MG63 (cell line): Measurements from ENCODE around the gene TUBAL3. TPM values are rescaled to one million over a fixed set of nuclear protein-coding genes. Genes with fewer than 3 reads are reported as not detected.
A peak's percentile ranks its signal among the peaks of the same experiment; 100 is the strongest.

Source experiments
- DNase-seq: peaks from one replicate; pipeline ENCODE4 v3.0.0-alpha.2; 2020
- H3K27me3 ChIP-seq: fragments of 250-450 bp; sonication (Bioruptor Pico); 2 replicates; pipeline ENCODE4 v1.5.1; 2020; ENCODE audit warnings: mild to moderate bottlenecking, moderate library complexity
- H3K36me3 ChIP-seq: fragments of 250-450 bp; sonication (Bioruptor Pico); 2 replicates; pipeline ENCODE4 v1.5.1; 2020; ENCODE audit warnings: mild to moderate bottlenecking, moderate library complexity
- H3K4me3 ChIP-seq: fragments of 250-450 bp; sonication (Bioruptor Pico); 2 replicates; pipeline ENCODE4 v1.5.1; 2020; ENCODE audit warnings: mild to moderate bottlenecking, moderate library complexity
- H3K9me3 ChIP-seq: fragments of 250-450 bp; sonication (Bioruptor Pico); 2 replicates; pipeline ENCODE4 v1.5.1; 2020; ENCODE audit warnings: mild to moderate bottlenecking, moderate library complexity
- total RNA-seq: library from RNA; depleted of rRNA; stranded (reverse); fragments of >200 nt; shearing (Covaris generic); gene quantifications from 2 replicates; pipeline ENCODE4 v1.2.3, GENCODE V29; 2014; ENCODE audit warnings: low replicate concordance; rRNA removed

Gene TUBAL3
- total RNA-seq: not detected in 2 replicates

- DNase-seq: no peak
- H3K4me3 ChIP-seq: no peak within 1 kb of the TSS
Observed at GRCh38 chr10:5404208-5405041, at the start of gene TUBAL3. Gene TUBAL3, minus strand, starts transcription at chr10:5404828. Its CDS starts 36 bp downstream, at chr10:5404792.

GRCh38 chr10:5453749-5454489 lies 49.3 kb upstream of the TUBAL3 start:
- no peak for DNase-seq
- Histone ChIP-seq H3K27me3 (no peaks in the 10 kb centered on the region), H3K36me3 (peaks cover 47% of the 10 kb centered on the region), H3K4me3 (no peak overlapping the region), H3K9me3 (no peaks in the 10 kb centered on the region)

More at GRCh38 chr10:5404208-5405041, at the start of gene TUBAL3:
- H3K36me3 ChIP-seq: no peaks in the 10 kb centered on the region
- H3K9me3 ChIP-seq: no peaks in the 10 kb centered on the region
- H3K27me3 ChIP-seq: no peaks in the 10 kb centered on the region

GRCh38 chr10:5450605-5451384 lies 46.2 kb upstream of the TUBAL3 start:
- no peaks in the 10 kb centered on the region for H3K27me3 ChIP-seq
- no peak overlapping the region for H3K4me3 ChIP-seq
- no peak for DNase-seq

GRCh38 chr10:5449823-5450222 lies 45.2 kb upstream of the TUBAL3 start:
- H3K36me3 ChIP-seq: peaks cover 12% of the 10 kb centered on the region
- H3K9me3 ChIP-seq: no peaks in the 10 kb centered on the region
- no peaks in the 10 kb centered on the region for H3K27me3 ChIP-seq
- H3K4me3 ChIP-seq: no peak overlapping the region
- no peak for DNase-seq

More at GRCh38 chr10:5450605-5451384, 46.2 kb upstream of the TUBAL3 start:
- no peaks in the 10 kb centered on the region for H3K9me3 ChIP-seq
- H3K36me3 ChIP-seq: peaks cover 22% of the 10 kb centered on the region

GRCh38 chr10:5449227-5449626 lies 44.6 kb upstream of the TUBAL3 start:
- no peak for DNase-seq
- H3K9me3 ChIP-seq: no peaks in the 10 kb centered on the region
- no peak overlapping the region for H3K4me3 ChIP-seq
- peaks cover 6% of the 10 kb centered on the region for H3K36me3 ChIP-seq
- no peaks in the 10 kb centered on the region for H3K27me3 ChIP-seq

GRCh38 chr10:5448333-5449001 lies 43.8 kb upstream of the TUBAL3 start:
- H3K36me3 ChIP-seq: peaks cover 3% of the 10 kb centered on the region; the same call in 1 of the 2 replicates
- DNase-seq: no peak
- no peaks in the 10 kb centered on the region for H3K27me3 ChIP-seq
- no peak overlapping the region for H3K4me3 ChIP-seq
- H3K9me3 ChIP-seq: no peaks in the 10 kb centered on the region

- Histone ChIP-seq H3K4me3 (peak overlapping the region; percentile 43), H3K9me3 (no peaks in the 10 kb centered on the region), H3K27me3 (no peaks in the 10 kb centered on the region), H3K36me3 (peaks cover 3% of the 10 kb centered on the region; the same call in 1 of the 2 replicates)
- no peak for DNase-seq
Observed at GRCh38 chr10:5447611-5448071, 43.0 kb upstream of the TUBAL3 start.

- Histone ChIP-seq H3K4me3 (peak overlapping the region; percentile 43), H3K27me3 (no peaks in the 10 kb centered on the region), H3K36me3 (no peaks in the 10 kb centered on the region; the same call in 1 of the 2 replicates), H3K9me3 (no peaks in the 10 kb centered on the region)
- DNase-seq: no peak
Observed at GRCh38 chr10:5447056-5447455, 42.4 kb upstream of the TUBAL3 start.

GRCh38 chr10:5446390-5446926 lies 41.8 kb upstream of the TUBAL3 start:
- DNase-seq: peak; percentile 84
- Histone ChIP-seq H3K36me3 (no peaks in the 10 kb centered on the region; the same call in 1 of the 2 replicates), H3K4me3 (peak overlapping the region; percentile 43), H3K9me3 (no peaks in the 10 kb centered on the region), H3K27me3 (no peaks in the 10 kb centered on the region)

- Histone ChIP-seq H3K36me3 (no peaks in the 10 kb centered on the region; the same call in 1 of the 2 replicates), H3K4me3 (no peak overlapping the region), H3K27me3 (no peaks in the 10 kb centered on the region), H3K9me3 (no peaks in the 10 kb centered on the region)
- DNase-seq: no peak
Observed at GRCh38 chr10:5445006-5445405, 40.4 kb upstream of the TUBAL3 start.

- no peaks in the 10 kb centered on the region; the same call in 1 of the 2 replicates for H3K36me3 ChIP-seq
- DNase-seq: no peak
- no peak overlapping the region for H3K4me3 ChIP-seq
- no peaks in the 10 kb centered on the region for H3K9me3 ChIP-seq
- H3K27me3 ChIP-seq: no peaks in the 10 kb centered on the region
Observed at GRCh38 chr10:5443429-5443828, 38.8 kb upstream of the TUBAL3 start.

- H3K36me3 ChIP-seq: no peaks in the 10 kb centered on the region; the same call in 1 of the 2 replicates
- H3K4me3 ChIP-seq: no peak overlapping the region
- DNase-seq: no peak
- no peaks in the 10 kb centered on the region for H3K27me3 ChIP-seq
- no peaks in the 10 kb centered on the region for H3K9me3 ChIP-seq
Observed at GRCh38 chr10:5442990-5443370, 38.4 kb upstream of the TUBAL3 start.

- H3K4me3 ChIP-seq: no peak overlapping the region
- no peaks in the 10 kb centered on the region for H3K9me3 ChIP-seq
- H3K27me3 ChIP-seq: no peaks in the 10 kb centered on the region
- DNase-seq: no peak
- H3K36me3 ChIP-seq: no peaks in the 10 kb centered on the region; the same call in 1 of the 2 replicates
Observed at GRCh38 chr10:5442065-5442989, 37.7 kb upstream of the TUBAL3 start.

GRCh38 chr10:5441106-5441505 lies 36.5 kb upstream of the TUBAL3 start:
- Histone ChIP-seq H3K4me3 (no peak overlapping the region), H3K9me3 (no peaks in the 10 kb centered on the region), H3K27me3 (no peaks in the 10 kb centered on the region), H3K36me3 (no peaks in the 10 kb centered on the region; the same call in none of the 2 replicates)
- DNase-seq: no peak

GRCh38 chr10:5440206-5440605 lies 35.6 kb upstream of the TUBAL3 start:
- Histone ChIP-seq H3K9me3 (no peaks in the 10 kb centered on the region), H3K36me3 (no peaks in the 10 kb centered on the region; the same call in none of the 2 replicates), H3K27me3 (no peaks in the 10 kb centered on the region), H3K4me3 (no peak overlapping the region)
- DNase-seq: no peak
